K562 (cell line): ENCODE results near the gene COL4A1. TPM values are rescaled to one million over a fixed set of nuclear protein-coding genes. Genes with fewer than 3 reads are reported as not detected.

ENCODE experiments used
- ATAC-seq: fragments of 200-7000 bp; cut with Tn5 transposase; 3 replicates; pipeline ENCODE4 v1.9.1; 2020; ENCODE audit warnings: moderate library complexity
- BruUV-seq: library from RNA; stranded (reverse); fragments of 400-500 nt; replicated peaks from 2 replicates; lab custom pipeline; 2021; lab: Mats Ljungman, UMichigan
- CTCF ChIA-PET: fragments of 300-600 bp; formaldehyde crosslinking; extraction: SDS; loops from one replicate; lab custom pipeline; 2021; ENCODE audit warnings: low intra/inter-chr PET ratio; lab: Yijun Ruan, JAX
- POLR2A ChIA-PET: fragments of 300-600, 350-650 bp; sonication (Branson Sonifier 250); formaldehyde crosslinking; extraction: SDS; loops from one replicate; lab custom pipeline; 2021; ENCODE audit warnings: antibody characterized with exemption, inconsistent platforms; lab: Yijun Ruan, JAX
- DNase-seq, 4 experiments: peaks; one replicate each; pipeline versions ENCODE4 v3.0.0 to v3.0.0-alpha.2; 2011 to 2018; ENCODE audit warnings: low spot score in 3 of 4, mixed read lengths in 3 of 4; ENCODE audit errors: extremely low read depth in 1 of 4
- FAIRE-seq: peaks from 2 replicates; lab custom pipeline; 2011; peaks lifted over from hg19 to GRCh38; lab: Jason Lieb, UNC
- H2AFZ ChIP-seq: 2 replicates; pipeline ENCODE4 v1.6.0; 2011; ENCODE audit warnings: low read depth, low read length, control low read depth, inconsistent platforms
- H3K27ac ChIP-seq: fragments of 200-600 bp; 3 replicates; pipeline ENCODE4 v1.8.0; 2011; ENCODE audit warnings: low read depth, mild to moderate bottlenecking, control low read depth, inconsistent platforms, low read length, moderate library complexity, mixed read lengths; ENCODE audit errors: extremely low read depth
- H3K27me3 ChIP-seq, 2 experiments: fragments of 300-600 bp in 1 of 2; 2 replicates in 1 of 2; 3 replicates in 1 of 2; pipeline versions ENCODE4 v1.6.0 to v1.8.0; 2011; ENCODE audit warnings: inconsistent platforms in 2 of 2, low read length in 2 of 2, mild to moderate bottlenecking in 1 of 2, mixed read lengths in 1 of 2, moderate library complexity in 1 of 2; ENCODE audit not compliant: control insufficient read depth in 2 of 2, insufficient read depth in 2 of 2
- H3K36me3 ChIP-seq: fragments of 300-600 bp; 3 replicates; pipeline ENCODE4 v1.8.0; 2011; ENCODE audit warnings: mild to moderate bottlenecking, low read length, inconsistent platforms; ENCODE audit not compliant: control insufficient read depth, insufficient read depth
- H3K4me1 ChIP-seq, 2 experiments: fragments of 200-600 bp in 1 of 2; replicated peaks in 1 of 2; 2 replicates in 1 of 2; 3 replicates in 1 of 2; pipeline versions ENCODE4 v1.5.1 to v1.8.0; 2011; ENCODE audit warnings: inconsistent platforms in 2 of 2, low read length in 2 of 2, mild to moderate bottlenecking in 1 of 2, mixed read lengths in 1 of 2, moderate library complexity in 1 of 2; ENCODE audit not compliant: control insufficient read depth in 2 of 2, insufficient read depth in 2 of 2
- H3K4me2 ChIP-seq: 2 replicates; pipeline ENCODE4 v1.6.1; 2011; ENCODE audit warnings: low read length, control low read depth, inconsistent platforms, mixed read lengths; ENCODE audit not compliant: insufficient read depth
- H3K4me3 ChIP-seq: fragments of 200-600 bp; sonication (generic), shearing (Covaris generic); 2 replicates; pipeline ENCODE4 v1.5.1; 2016; ENCODE audit warnings: control low read depth, inconsistent platforms
- H3K79me2 ChIP-seq: fragments of 200-600 bp; 3 replicates; pipeline ENCODE4 v1.8.0; 2011; ENCODE audit warnings: low read length, inconsistent platforms; ENCODE audit not compliant: control insufficient read depth, insufficient read depth
- H3K9ac ChIP-seq, 2 experiments: 2 replicates each; pipeline versions ENCODE4 v1.6.0 to v1.6.1; 2011; ENCODE audit warnings: low read depth in 2 of 2, low read length in 2 of 2, control low read depth in 1 of 2, inconsistent platforms in 1 of 2, mild to moderate bottlenecking in 1 of 2, mixed read lengths in 1 of 2; ENCODE audit not compliant: insufficient read depth in 1 of 2
- H3K9me1 ChIP-seq: one replicate; pipeline ENCODE4 v1.6.0; 2011; ENCODE audit warnings: inconsistent platforms, mild to moderate bottlenecking, low read length, moderate library complexity; ENCODE audit not compliant: control insufficient read depth, insufficient read depth
- H3K9me3 ChIP-seq: replicated peaks from 2 replicates; pipeline ENCODE4 v1.5.1; 2011; ENCODE audit warnings: low read depth, low read length, inconsistent platforms; ENCODE audit not compliant: control insufficient read depth, insufficient read depth
- H4K20me1 ChIP-seq: replicated peaks from 2 replicates; pipeline ENCODE4 v1.6.1; 2011; ENCODE audit warnings: low read length, inconsistent platforms, mixed read lengths; ENCODE audit not compliant: control insufficient read depth, insufficient read depth
- ATF7 ChIP-seq: fragments of 450-650 bp; IDR thresholded peaks from 2 replicates; pipeline ENCODE4 v1.7.1; 2014; ENCODE audit warnings: mild to moderate bottlenecking, moderate library complexity
- ETS1 ChIP-seq: conservative IDR thresholded peaks from 2 replicates; pipeline ENCODE4 v1.6.1; 2011; ENCODE audit warnings: low read depth, mild to moderate bottlenecking, low read length; ENCODE audit not compliant: control insufficient read depth
- MEF2D ChIP-seq: conservative IDR thresholded peaks from 2 replicates; pipeline ENCODE4 v1.6.1; 2016; ENCODE audit warnings: low read depth, missing genetic modification characterization, missing compliant biosample characterization
- MYNN ChIP-seq, 2 experiments: sonication (generic); formaldehyde crosslinking in 1 of 2; IDR thresholded peaks; 2 replicates each; pipeline versions ENCODE4 v1.5.0 to v1.6.1; 2016 to 2020; ENCODE audit warnings: antibody characterized with exemption in 1 of 2, missing genetic modification reagents in 1 of 2
- NKRF ChIP-seq: fragments of 450-650 bp; IDR thresholded peaks from 2 replicates; pipeline ENCODE4 v1.6.1; 2016; ENCODE audit warnings: borderline replicate concordance
- RBM17 ChIP-seq: fragments of 200-400 bp; formaldehyde crosslinking; IDR thresholded peaks from 2 replicates; pipeline ENCODE4 v1.6.1; 2017; ENCODE audit warnings: low read depth, mild to moderate bottlenecking, low read length, borderline replicate concordance
- RCOR1 ChIP-seq, 2 experiments: IDR thresholded peaks; 2 replicates each; pipeline ENCODE4 v1.6.1; 2012; ENCODE audit warnings: low read depth in 2 of 2, low read length in 2 of 2, borderline replicate concordance in 1 of 2, improper control_type of control experiment in 1 of 2
- SP1 ChIP-seq: sonication (generic); formaldehyde crosslinking; IDR thresholded peaks from 2 replicates; pipeline ENCODE4 v1.8.1; 2022; ENCODE audit warnings: mild to moderate bottlenecking, missing genetic modification reagents
- SREBF2 ChIP-seq: sonication (generic); formaldehyde crosslinking; IDR thresholded peaks from 2 replicates; pipeline ENCODE4 v1.4.0; 2020; ENCODE audit warnings: mild to moderate bottlenecking, missing genetic modification reagents
- TBL1XR1 ChIP-seq, 2 experiments: IDR thresholded peaks; 2 replicates each; pipeline ENCODE4 v1.6.1; 2012; ENCODE audit warnings: improper control_type of control experiment in 2 of 2, low read length in 2 of 2, mild to moderate bottlenecking in 1 of 2
- VEZF1 ChIP-seq: fragments of 200-800 bp; sonication (Bioruptor generic); IDR thresholded peaks from 2 replicates; pipeline ENCODE4 v1.6.1; 2017; ENCODE audit warnings: missing genetic modification characterization, missing compliant biosample characterization
- ZFP1 ChIP-seq: fragments of 450-650 bp; formaldehyde crosslinking; IDR thresholded peaks from 2 replicates; pipeline ENCODE4 v1.4.0; 2020; ENCODE audit warnings: mild to moderate bottlenecking, mixed read lengths
- ZNF143 ChIP-seq: sonication (generic); formaldehyde crosslinking; IDR thresholded peaks from 2 replicates; pipeline ENCODE4 v1.9.0; 2022; ENCODE audit warnings: mild to moderate bottlenecking, missing genetic modification reagents
- ZNF740 ChIP-seq, 3 experiments: fragments of 200-800 bp in 1 of 3; sonication (Bioruptor generic) in 1 of 3; sonication (generic) in 1 of 3; formaldehyde crosslinking in 1 of 3; IDR thresholded peaks; 2 replicates each; pipeline versions ENCODE4 v1.6.1 to v1.8.0; 2016 to 2022; ENCODE audit warnings: mild to moderate bottlenecking in 2 of 3, missing compliant biosample characterization in 2 of 3, missing genetic modification characterization in 2 of 3, missing genetic modification reagents in 1 of 3
- WGBS: fragments of 100-300 bp; shearing (Covaris generic); methylation state at CpG from one replicate; pipeline ENCODE4 v1.1.6; 2016; ENCODE audit warnings: low coverage, mixed read lengths; ENCODE audit not compliant: insufficient coverage; ENCODE audit errors: missing lambda C conversion rate; 5-methylcytosine and 5-hydroxymethylcytosine counted together
- in situ Hi-C: fragments of 300-500 bp; cut with MboI; formaldehyde crosslinking; loops from 4 replicates; pipeline ENCODE4 v1.15.0; 2018; ENCODE audit warnings: inconsistent platforms, mixed read lengths
- intact Hi-C: fragments of 100-400 bp; cut with micrococcal nuclease; formaldehyde crosslinking; loops from 2 replicates; pipeline ENCODE4 v1.14.2; 2022
- polyA plus RNA-seq, 8 experiments: library from polyadenylated mRNA; depleted of rRNA in 4 of 8; stranded (reverse) in 5 of 8; unstranded in 3 of 8; fragments of >200 nt; fragmentation: Nextera tagmentation in 2 of 8; fragmentation: Illumina TruSeq in 1 of 8; extraction: Ambion mirVana in 2 of 8; extraction: Trizol in 1 of 8; gene quantifications; 2 replicates each; pipeline versions ENCODE4 v1.2.1 to v1.2.3, GENCODE V29; 2011 to 2014; ENCODE audit warnings: inconsistent platforms in 1 of 8, missing spikeins in 1 of 8
- total RNA-seq, 7 experiments: library from RNA; depleted of rRNA in 6 of 7; stranded (reverse); fragments of >200 nt in 6 of 7; fragmentation: Illumina TruSeq in 2 of 7; extraction: Trizol in 2 of 7; gene quantifications; 2 replicates each; pipeline versions ENCODE4 v1.2.1 to v1.2.3, GENCODE V29; 2011 to 2021; ENCODE audit warnings: low replicate concordance in 1 of 7

COL4A1 gene
- total and polyA plus RNA-seq, 9 of the 15 experiments (the other 6 are each of a cell fraction or from before 2014, with no cell fraction given) = 0.35 TPM; not detected in 8

GRCh38 chr13:110322828-110323171 is 15.8 kb upstream of the COL4A1 start:
- DNase-seq = no peak
- no peak for FAIRE-seq
- 0% methylated on average over 3 of the region's 7 CpGs for WGBS
- H2AFZ ChIP-seq = no peak overlapping the region
- H3K4me1 ChIP-seq = no peaks in the 10 kb centered on the region
- no peak overlapping the region for H3K27ac ChIP-seq
- no peak overlapping the region for H3K4me2 ChIP-seq
- H3K9ac ChIP-seq = no peak overlapping the region
- H3K79me2 ChIP-seq = no peaks in the 10 kb centered on the region
- H3K9me3 ChIP-seq = no peaks in the 10 kb centered on the region
- intact Hi-C loops (no loop called here), in situ Hi-C loops (no loop called here)
- no peaks in the 10 kb centered on the region for H4K20me1 ChIP-seq
- H3K4me3 ChIP-seq = no peak overlapping the region
- ChIA-PET CTCF (no interaction called here), POLR2A (interaction anchor here (0.6 to 1.2 kb wide), 2 partner anchors 9 to 30 kb away, joined by 4 to 5 read pairs; no protein-coding TSS in a partner anchor)
- no peaks in the 10 kb centered on the region for H3K36me3 ChIP-seq
- peaks cover 0 to 22% of the 10 kb centered on the region in 2 experiments; a peak in 3 of 5 replicates for H3K27me3 ChIP-seq
- no peak for ATAC-seq
- BruUV-seq = no TSS peak
- H3K9me1 ChIP-seq = no peaks in the 10 kb centered on the region
- TF ChIP-seq RCOR1 (IDR thresholded peaks at IDR 0.05; ENCODE audit: borderline replicate concordance in 1 of 2, low read depth in 2 of 2, low read length in 2 of 2) = no peak
- no peak for TF ChIP-seq MYNN (IDR thresholded peaks at IDR 0.05)
- TF ChIP-seq MYNN (CRISPR knock-in tag; IDR thresholded peaks at IDR 0.05) = no peak
- TF ChIP-seq RBM17 = no peak
- no peak for TF ChIP-seq TBL1XR1 (IDR thresholded peaks at IDR 0.05; ENCODE audit: low read length in 2 of 2)
- TF ChIP-seq NKRF = no peak
- TF ChIP-seq ETS1 = no peak
- TF ChIP-seq ZFP1 = no peak
- no peak for TF ChIP-seq VEZF1
- TF ChIP-seq ZNF143 (CRISPR knock-in tag) = no peak
- no peak for TF ChIP-seq ATF7
- TF ChIP-seq MEF2D = no peak
- no peak for TF ChIP-seq ZNF740 (CRISPR knock-in tag; IDR thresholded peaks at IDR 0.05)
- no peak for TF ChIP-seq ZNF740 (tag; IDR thresholded peaks at IDR 0.05)
- TF ChIP-seq SP1 = no peak
- TF ChIP-seq SREBF2 (CRISPR knock-in tag) = no peak
